Kidney epithelial cell (primary cell): Measurements from ENCODE around the gene CDK19. TPM values are rescaled to one million over a fixed set of nuclear protein-coding genes. Genes with fewer than 3 reads are reported as not detected.

Experiments
- DNase-seq: peaks from one replicate; pipeline ENCODE4 v3.0.0-alpha.2; 2010; ENCODE audit warnings: low read depth
- H3K27me3 ChIP-seq: 2 replicates; pipeline ENCODE4 v1.6.0; 2011; ENCODE audit warnings: low read length; ENCODE audit not compliant: control insufficient read depth, insufficient read depth
- H3K36me3 ChIP-seq: 2 replicates; pipeline ENCODE4 v1.5.1; 2011; ENCODE audit warnings: low read length; ENCODE audit not compliant: control insufficient read depth, insufficient read depth
- H3K4me3 ChIP-seq: 2 replicates; pipeline ENCODE4 v1.5.1; 2011; ENCODE audit warnings: low read depth, mild to moderate bottlenecking, control low read depth, low read length
- total RNA-seq: library from RNA; depleted of rRNA; stranded (reverse); fragments of >200 nt; gene quantifications from 2 replicates; pipeline ENCODE4 v1.2.3, GENCODE V29; 2015
- TF ChIP-seq, protein P1 (sequence below): IDR thresholded peaks from 2 replicates; pipeline ENCODE4 v1.5.1; 2011; ENCODE audit warnings: mild to moderate bottlenecking, moderate library complexity, low read length, control low read depth, inconsistent platforms; ENCODE audit not compliant: insufficient read depth, poor library complexity, severe bottlenecking

CDK19 gene
- total RNA-seq, 1 donor from 2014 or later: 17.6 TPM

DNA sequence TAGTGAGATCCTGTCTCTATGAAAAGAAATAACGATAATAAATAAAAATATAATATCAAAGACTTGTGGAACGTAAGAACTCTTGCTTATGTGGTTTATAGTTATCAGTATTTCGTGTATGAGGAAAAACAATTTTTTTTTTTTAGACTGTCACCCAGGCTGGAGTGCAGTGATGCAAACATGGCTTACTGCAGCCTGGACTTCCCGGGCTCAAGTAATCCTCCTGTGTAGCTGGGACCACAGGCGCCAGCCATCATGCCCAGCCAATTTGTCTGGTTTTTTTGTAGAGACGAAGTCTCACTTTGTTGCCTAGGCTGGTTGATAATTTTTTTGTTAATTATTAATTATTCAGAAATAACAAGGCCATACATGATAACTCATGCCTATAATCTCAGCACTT is 18.6 kb upstream of the CDK19 start:
- no peaks in the 10 kb centered on the region for H3K27me3 ChIP-seq
- no peak for DNase-seq
- TF ChIP-seq, protein P1, sequence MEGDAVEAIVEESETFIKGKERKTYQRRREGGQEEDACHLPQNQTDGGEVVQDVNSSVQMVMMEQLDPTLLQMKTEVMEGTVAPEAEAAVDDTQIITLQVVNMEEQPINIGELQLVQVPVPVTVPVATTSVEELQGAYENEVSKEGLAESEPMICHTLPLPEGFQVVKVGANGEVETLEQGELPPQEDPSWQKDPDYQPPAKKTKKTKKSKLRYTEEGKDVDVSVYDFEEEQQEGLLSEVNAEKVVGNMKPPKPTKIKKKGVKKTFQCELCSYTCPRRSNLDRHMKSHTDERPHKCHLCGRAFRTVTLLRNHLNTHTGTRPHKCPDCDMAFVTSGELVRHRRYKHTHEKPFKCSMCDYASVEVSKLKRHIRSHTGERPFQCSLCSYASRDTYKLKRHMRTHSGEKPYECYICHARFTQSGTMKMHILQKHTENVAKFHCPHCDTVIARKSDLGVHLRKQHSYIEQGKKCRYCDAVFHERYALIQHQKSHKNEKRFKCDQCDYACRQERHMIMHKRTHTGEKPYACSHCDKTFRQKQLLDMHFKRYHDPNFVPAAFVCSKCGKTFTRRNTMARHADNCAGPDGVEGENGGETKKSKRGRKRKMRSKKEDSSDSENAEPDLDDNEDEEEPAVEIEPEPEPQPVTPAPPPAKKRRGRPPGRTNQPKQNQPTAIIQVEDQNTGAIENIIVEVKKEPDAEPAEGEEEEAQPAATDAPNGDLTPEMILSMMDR: no peak
- no peak overlapping the region for H3K4me3 ChIP-seq
- no peaks in the 10 kb centered on the region for H3K36me3 ChIP-seq

DNA sequence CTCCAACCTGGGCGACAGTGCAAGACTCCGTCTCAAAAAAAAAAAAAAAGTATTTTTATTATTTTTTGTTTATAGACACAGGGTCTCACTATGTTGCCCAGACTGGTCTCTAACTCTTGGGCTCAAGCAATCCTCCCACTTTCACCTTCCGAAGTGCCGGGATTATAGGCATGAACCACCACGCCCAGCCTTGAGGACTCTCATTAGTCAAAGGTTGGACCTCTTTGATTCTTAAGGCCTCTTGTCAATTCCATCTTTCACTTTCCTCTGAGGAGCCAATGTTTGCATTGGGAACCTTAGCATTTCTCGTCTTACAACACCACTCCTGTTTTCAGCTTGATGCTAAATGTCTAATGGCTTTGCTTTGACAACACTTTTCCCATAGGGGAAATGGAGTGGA is 16.1 kb upstream of the CDK19 start:
- Histone ChIP-seq H3K4me3 (no peak overlapping the region), H3K36me3 (no peaks in the 10 kb centered on the region), H3K27me3 (no peaks in the 10 kb centered on the region)
- TF ChIP-seq, protein P1: no peak
- no peak for DNase-seq

DNA sequence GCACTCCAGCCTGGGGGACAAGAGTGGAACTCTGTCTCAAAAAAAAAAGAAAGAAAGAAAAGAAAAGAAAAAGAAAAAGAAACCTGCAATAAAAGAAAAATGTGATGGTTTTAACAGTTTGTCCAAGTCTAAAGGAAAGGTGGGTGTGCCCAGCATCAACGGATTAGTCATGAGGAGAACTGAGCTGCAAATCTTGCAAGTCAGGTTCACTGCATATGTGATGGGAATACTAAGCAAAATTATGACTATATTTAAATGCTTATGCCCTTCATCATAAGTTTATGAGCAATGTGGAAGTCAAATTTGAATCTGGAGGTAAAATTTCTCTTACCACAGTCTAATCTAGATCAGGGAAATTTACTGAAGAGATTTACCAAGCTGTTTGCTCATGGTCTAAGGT is 13.1 kb upstream of the CDK19 start:
- no peak overlapping the region for H3K4me3 ChIP-seq
- no peaks in the 10 kb centered on the region for H3K27me3 ChIP-seq
- no peak for DNase-seq
- TF ChIP-seq, protein P1: no peak
- no peaks in the 10 kb centered on the region for H3K36me3 ChIP-seq

DNA sequence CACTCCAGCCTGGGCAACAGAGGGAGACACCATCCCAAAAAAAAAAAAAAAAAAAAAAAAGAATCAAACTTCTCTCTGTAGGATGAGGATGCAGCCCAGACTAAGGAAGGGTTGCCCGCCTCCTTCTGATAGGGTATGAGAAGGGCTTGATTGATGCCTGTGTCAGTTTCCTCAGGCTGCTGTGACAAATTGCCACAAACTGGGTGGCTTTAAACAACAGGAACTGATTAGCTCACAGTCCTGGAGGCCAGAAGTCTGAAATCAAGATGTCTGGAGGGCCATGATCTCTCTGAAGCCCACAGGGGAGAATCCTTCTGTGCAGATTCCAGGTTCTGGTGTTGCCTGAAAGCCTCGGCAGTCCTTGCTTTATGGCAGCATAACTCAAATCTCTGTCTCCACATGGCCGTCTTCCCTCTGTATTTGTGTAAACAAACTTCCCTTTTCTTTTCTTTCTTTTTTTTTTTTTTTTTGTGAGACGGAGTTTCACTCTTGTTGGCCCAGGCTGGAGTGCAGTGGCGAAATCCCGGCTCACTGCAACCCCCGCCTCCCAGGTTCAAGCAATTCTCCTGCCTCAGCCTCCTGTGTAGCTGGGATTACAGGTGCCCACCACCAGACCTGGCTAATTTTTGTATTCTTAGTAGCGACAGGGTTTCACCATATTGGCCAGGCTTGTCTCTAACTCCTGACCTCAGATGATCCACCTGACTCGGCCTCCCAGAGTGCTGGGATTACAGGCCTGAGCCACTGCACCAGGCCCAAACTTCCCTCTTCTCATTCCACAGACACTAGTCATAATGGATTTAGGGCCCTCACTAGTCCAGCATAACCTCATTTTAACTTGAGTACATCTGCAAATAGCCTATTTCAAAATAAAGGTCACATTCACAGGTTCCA is 11.2 kb upstream of the CDK19 start:
- no peaks in the 10 kb centered on the region for H3K27me3 ChIP-seq
- TF ChIP-seq, protein P1: no peak
- no peak for DNase-seq
- no peaks in the 10 kb centered on the region for H3K36me3 ChIP-seq
- H3K4me3 ChIP-seq: no peak overlapping the region

DNA sequence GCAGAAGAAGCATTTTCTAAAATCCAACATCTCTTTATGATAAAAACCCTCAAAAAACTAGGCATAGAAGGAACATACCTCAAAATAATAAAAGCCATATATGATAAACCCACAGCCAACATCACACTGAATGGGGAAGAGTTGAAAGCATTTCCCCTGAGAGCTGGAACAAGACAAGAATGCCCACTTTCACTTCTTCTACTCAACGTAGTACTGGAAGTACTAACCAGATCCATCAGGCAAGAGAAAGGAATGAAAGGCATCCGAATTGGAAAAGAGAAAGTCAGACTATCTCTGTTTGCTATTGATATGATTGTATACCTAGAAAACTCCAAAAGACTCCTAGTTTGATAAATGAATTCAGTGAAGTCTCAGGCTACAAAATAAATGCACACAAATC is 7.9 kb upstream of the CDK19 start:
- no peak for DNase-seq
- TF ChIP-seq, protein P1: no peak
- Histone ChIP-seq H3K4me3 (no peak overlapping the region), H3K27me3 (no peaks in the 10 kb centered on the region), H3K36me3 (no peaks in the 10 kb centered on the region)

DNA sequence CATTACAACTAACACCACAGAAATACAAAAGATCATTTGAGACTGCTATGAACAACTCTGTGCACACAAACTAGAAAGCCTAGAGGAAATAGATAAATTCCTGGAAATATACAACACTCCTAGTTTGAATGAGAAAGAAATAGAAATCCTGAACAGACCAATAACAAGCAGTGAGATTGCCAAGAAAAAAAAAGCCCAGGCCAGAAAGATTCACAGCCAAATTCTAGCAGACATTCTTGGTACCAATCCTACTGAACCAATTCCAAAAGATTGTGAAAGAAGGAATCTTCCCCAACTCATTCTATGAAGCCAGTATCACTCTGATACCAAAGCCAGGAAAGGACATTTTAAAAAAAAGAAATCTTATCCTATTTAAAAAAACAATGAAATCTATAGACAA is 7.0 kb upstream of the CDK19 start:
- TF ChIP-seq, protein P1: no peak
- no peak overlapping the region for H3K4me3 ChIP-seq
- no peak for DNase-seq
- no peaks in the 10 kb centered on the region for H3K27me3 ChIP-seq
- no peaks in the 10 kb centered on the region for H3K36me3 ChIP-seq
